ENCODE results near the gene SDSL. TPM values are rescaled to one million over a fixed set of nuclear protein-coding genes. Genes with fewer than 3 reads are reported as not detected.

The SDSL gene
- total RNA-seq, 2 donors from 2014 or later, result 7.5 to 15.2 TPM

DNA sequence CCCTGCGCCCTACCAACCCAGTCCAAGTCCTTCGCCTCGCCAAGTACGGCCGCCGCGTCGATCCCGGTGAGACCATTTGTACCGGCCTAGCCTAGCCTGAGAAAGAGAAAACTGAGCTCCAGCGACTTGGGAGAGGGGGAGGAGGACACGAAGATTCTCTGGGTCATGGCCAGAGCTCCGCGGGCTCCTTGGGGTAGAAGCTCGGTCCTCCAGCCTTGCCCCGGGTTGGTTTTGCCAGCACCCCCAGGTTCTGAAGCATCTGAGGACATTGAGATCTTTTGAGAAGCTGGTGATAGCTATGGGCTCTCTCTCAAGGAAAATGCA, 42.2 kb downstream of the SDSL start:
- Histone ChIP-seq H3K27me3 (peaks cover 0 to 54% of the 10 kb centered on the region in 2 donors), H3K4me1 (peaks cover 49% of the 10 kb centered on the region), H3K4me3 (no peak overlapping the region), H3K27ac (no peak overlapping the region), H3K36me3 (replicated peaks in 1 of 2; ENCODE audit: insufficient read depth in 1 of 2, low read depth in 2 of 2) (no peaks in the 10 kb centered on the region), H3K9me3 (no peaks in the 10 kb centered on the region)
- 11 to 20% methylated on average over 5 to 16 of the region's 16 CpGs for WGBS, 2 donors
- no peak for ATAC-seq
- TF ChIP-seq, protein P1, sequence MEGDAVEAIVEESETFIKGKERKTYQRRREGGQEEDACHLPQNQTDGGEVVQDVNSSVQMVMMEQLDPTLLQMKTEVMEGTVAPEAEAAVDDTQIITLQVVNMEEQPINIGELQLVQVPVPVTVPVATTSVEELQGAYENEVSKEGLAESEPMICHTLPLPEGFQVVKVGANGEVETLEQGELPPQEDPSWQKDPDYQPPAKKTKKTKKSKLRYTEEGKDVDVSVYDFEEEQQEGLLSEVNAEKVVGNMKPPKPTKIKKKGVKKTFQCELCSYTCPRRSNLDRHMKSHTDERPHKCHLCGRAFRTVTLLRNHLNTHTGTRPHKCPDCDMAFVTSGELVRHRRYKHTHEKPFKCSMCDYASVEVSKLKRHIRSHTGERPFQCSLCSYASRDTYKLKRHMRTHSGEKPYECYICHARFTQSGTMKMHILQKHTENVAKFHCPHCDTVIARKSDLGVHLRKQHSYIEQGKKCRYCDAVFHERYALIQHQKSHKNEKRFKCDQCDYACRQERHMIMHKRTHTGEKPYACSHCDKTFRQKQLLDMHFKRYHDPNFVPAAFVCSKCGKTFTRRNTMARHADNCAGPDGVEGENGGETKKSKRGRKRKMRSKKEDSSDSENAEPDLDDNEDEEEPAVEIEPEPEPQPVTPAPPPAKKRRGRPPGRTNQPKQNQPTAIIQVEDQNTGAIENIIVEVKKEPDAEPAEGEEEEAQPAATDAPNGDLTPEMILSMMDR (IDR thresholded peaks at IDR 0.05), result no peak
- TF ChIP-seq POLR2A (IDR thresholded peaks at IDR 0.05), result no peak
- DNase-seq, result no peak
- intact Hi-C loops (cut with DNase I), result loop anchor here (10.0 kb wide), 1 partner anchor 450 kb away; no protein-coding TSS in a partner anchor

DNA sequence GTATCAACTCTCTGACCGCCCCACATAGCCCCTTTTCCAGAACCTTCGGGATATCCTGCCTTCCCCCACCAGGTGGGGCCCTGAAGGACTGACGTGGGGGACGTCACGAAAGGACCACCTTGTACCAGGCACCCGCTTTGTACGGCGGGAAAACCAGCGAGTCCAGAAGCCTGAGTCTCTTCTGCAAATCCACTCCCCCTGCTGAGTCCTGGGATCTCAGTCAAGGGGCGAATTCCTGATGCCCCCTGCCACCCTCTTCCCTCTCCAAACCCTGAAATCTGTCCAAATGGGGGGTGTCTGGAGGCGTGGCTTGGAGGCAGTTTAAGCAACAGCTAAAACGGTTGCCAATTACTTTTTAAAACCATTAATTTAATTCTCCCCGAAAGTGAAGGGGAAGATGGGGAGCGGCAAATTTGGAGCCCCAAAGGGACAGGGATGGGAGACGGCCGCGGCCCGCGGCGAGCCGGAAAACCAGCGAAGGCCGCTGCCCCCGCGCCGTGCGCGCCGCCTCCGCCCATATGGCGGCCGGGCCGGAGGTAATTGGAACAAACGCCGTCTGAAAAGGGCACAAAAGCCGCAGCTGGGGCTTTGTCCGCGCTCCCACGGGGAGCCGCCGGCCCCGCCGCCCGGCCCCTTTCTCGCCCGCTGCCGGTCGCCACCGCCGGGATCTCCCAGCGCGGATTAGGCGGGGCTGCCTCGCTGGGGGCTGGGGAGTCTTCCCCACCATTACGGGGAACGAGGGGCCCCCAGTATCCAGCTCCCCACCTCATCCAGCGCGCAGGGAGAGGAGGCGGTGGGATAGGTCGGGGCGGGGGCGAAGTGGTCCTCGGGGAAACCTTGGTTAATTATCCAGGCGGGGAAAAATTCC, 42.9 kb downstream of the SDSL start:
- H3K9me3 ChIP-seq, result no peaks in the 10 kb centered on the region
- TF ChIP-seq, protein P1 (IDR thresholded peaks at IDR 0.05), result no peak
- TF ChIP-seq POLR2A (IDR thresholded peaks at IDR 0.05), result no peak
- 4 to 8% methylated on average over 37 to 64 of the region's 64 CpGs for WGBS, 2 donors
- peaks cover 49% of the 10 kb centered on the region for H3K4me1 ChIP-seq
- intact Hi-C loops (cut with DNase I), result loop anchor here (10.0 kb wide), 1 partner anchor 450 kb away; no protein-coding TSS in a partner anchor
- H3K27ac ChIP-seq, result no peak overlapping the region
- peaks cover 0 to 54% of the 10 kb centered on the region in 2 donors for H3K27me3 ChIP-seq
- ATAC-seq (no peak), DNase-seq (peak in 1 of 4 donors; percentile 15)
- H3K4me3 ChIP-seq, result no peak overlapping the region
- H3K36me3 ChIP-seq (replicated peaks in 1 of 2; ENCODE audit: insufficient read depth in 1 of 2, low read depth in 2 of 2), result no peaks in the 10 kb centered on the region

DNA sequence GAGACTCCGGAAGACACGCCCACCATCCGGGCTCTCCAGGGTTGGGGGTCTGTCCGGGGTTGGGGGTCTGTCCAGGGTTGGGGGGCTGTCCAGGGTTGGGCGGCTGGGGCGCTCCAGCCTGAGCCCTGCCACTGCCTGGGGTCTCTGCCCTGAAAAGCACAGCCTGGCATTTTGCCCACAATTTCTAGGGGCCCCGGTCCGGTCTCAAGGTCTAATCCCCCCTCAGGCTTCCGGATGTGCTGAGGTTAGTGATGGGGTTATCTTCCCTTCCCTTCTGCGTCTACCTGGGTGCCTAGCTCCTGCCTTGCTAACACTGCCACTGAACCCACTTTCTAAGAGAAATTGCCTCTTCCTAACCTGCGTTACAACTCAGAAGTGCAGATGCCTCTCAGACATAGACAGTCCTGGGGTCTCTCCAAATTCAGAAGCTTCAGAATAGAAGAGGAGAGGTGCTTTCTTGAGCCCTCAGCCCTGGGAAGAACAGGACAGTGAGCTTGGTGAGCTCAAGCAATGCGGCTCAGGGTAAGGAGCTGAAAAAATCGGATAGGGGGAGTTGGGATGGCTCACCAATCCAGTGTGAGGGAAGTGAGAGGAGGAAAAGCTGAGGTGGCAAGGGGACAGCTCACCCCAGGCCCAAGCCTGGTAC, 43.8 kb downstream of the SDSL start:
- WGBS, 2 donors, result 12 to 15% methylated on average over 10 to 13 of the region's 13 CpGs
- Histone ChIP-seq H3K4me1 (peaks cover 49% of the 10 kb centered on the region), H3K27me3 (peaks cover 0 to 62% of the 10 kb centered on the region in 2 donors), H3K36me3 (replicated peaks in 1 of 2; ENCODE audit: insufficient read depth in 1 of 2, low read depth in 2 of 2) (no peaks in the 10 kb centered on the region), H3K9me3 (no peaks in the 10 kb centered on the region), H3K4me3 (no peak overlapping the region), H3K27ac (no peak overlapping the region)
- no peak for TF ChIP-seq POLR2A (IDR thresholded peaks at IDR 0.05)
- TF ChIP-seq, protein P1 (IDR thresholded peaks at IDR 0.05), result no peak
- ATAC-seq (no peak), DNase-seq (no peak)
- intact Hi-C loops (cut with DNase I), result loop anchor here (10.0 kb wide), 1 partner anchor 449 kb away; no protein-coding TSS in a partner anchor

DNA sequence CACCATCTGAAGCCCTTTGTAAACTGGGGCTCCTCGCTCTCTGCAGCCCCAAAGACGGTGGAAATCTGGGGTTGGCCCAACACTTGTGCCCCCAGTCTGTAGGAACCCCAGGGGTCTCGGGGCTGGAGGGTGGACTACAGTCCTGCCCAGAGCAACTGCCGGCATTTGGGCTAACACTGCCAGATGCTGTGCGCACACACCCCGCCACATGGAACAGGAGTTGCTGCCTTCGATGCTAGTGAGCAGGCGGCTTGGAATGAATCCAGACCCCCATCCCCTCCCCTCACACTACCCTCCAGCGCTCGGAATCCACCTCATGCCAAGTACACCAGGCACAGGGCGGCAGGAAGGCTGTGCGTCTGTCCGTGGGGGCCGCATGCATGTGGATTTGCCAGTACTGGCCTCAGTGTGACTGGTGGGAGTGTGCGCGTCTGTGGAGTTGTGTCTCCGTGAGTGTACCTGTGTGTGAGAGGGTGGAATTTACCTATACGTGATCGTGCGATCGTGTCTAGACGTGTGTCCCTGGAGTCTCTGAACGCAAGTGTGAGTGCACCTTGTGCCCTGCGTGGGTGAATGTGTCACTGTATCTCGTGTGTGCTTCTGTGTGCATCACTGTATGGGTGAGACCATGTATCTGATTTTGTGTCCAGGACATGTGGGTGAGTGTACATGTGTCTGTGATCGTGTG, 44.4 kb downstream of the SDSL start:
- ATAC-seq, result no peak
- TF ChIP-seq, protein P1 (IDR thresholded peaks at IDR 0.05), result no peak
- TF ChIP-seq POLR2A (IDR thresholded peaks at IDR 0.05), result no peak
- intact Hi-C loops (cut with DNase I), result loop anchor here (10.0 kb wide), 1 partner anchor 448 kb away; no protein-coding TSS in a partner anchor
- Histone ChIP-seq H3K27me3 (peaks cover 0 to 62% of the 10 kb centered on the region in 2 donors), H3K4me3 (no peak overlapping the region), H3K36me3 (replicated peaks in 1 of 2; ENCODE audit: insufficient read depth in 1 of 2, low read depth in 2 of 2) (no peaks in the 10 kb centered on the region), H3K4me1 (peaks cover 49% of the 10 kb centered on the region), H3K27ac (no peak overlapping the region), H3K9me3 (no peaks in the 10 kb centered on the region)
- no peak for DNase-seq
- WGBS, 2 donors, result 18 to 25% methylated on average over 14 to 26 of the region's 26 CpGs

Measured in body of pancreas (tissue), 4 donors.